ENCODE results near the gene VCP.

Gene VCP

DNA sequence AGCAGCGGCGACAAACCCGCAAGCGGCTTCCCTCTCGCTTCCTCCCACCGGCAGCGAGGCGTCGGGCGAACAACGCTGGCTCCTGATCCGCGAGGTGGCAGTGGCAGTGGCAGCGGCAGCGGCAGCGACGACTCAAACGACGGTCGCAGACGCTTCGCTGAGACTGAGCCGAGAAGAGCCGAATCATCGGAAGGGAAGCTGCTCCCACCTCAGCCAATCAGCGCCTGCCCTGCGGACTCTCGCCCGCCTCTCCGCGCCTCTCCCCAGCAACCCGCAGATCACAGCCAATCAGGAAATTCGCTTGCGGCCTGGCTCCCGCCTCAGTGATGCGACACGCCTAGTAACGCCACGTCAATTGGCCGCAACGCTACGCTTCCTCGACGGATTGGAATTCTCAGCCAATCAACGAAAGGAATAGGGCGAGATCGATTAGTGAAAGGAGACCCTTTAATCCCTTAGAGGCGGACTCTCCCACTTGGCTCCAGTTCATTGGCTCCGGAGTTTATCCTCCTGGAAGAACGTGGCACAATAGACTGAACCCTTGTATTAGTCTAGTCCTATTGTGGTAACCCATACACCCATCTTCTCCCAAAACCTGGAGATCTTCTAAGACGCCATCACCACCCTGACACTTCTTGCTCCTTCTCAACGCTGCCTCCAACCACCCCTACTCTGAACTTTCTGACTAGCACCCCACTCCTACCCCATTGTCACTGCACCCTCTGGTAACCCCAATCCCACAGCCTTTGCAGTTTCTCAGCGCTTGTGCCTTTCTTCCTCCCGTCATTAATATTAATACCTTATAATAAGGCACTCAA, at the start of gene VCP:
VCP (minus strand) TSS at position 165 of the 818 bp plus-strand sequence. CDS start 272 bp downstream, outside the sequence.
- peak; percentile 90 to 94 for DNase-seq

DNA sequence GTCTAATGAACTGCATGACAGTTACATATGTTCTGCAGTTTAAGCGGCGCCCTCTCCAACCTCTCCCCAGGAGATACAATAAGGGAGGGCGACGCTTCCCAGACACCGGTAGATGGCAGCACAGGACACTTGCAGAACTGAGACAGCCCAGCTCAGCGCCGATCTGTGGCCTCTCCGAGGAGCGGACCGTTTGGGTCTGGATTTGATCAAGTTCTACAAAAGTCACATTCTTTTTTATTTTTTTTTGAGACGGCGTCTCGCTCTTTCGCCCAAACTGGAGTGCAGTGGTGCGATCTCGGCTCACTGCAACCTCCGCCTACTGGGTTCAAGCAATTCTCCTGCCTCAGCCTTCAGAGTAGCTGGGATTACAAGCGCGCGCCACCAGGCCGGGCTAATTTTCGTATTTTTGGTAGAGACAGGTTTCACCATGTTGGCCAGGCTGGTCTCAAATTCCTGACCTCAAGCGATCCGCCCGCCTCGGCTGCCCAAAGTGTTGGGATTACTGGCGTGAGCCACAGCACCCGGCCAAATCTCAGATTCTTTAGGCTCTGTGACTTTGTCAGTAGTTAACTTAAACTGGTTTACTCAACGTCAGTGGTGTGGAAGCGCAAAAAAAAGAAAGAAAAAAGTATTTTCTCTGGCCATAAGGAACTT, 44.6 kb upstream of the VCP start:
- DNase-seq: peak; percentile 52 to 82

DNA sequence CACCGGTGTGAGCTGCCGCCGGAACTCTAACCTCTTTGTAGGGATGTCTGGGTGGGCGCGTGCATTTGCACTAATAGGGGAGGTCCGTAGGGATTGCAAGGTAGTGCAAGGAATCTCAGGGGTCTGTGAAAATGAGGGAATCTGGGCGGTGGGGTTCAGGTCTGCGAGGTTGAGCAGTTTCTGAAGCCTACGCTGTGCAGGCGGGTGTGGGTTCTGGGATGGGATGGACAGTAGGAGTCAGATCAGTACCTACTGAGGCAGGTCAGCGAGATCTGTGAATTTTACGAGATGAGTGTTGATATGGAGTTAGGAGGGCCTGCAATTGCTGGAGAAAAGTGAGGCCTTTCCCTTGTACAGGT, 44.1 kb upstream of the VCP start:
- DNase-seq: no peak

DNA sequence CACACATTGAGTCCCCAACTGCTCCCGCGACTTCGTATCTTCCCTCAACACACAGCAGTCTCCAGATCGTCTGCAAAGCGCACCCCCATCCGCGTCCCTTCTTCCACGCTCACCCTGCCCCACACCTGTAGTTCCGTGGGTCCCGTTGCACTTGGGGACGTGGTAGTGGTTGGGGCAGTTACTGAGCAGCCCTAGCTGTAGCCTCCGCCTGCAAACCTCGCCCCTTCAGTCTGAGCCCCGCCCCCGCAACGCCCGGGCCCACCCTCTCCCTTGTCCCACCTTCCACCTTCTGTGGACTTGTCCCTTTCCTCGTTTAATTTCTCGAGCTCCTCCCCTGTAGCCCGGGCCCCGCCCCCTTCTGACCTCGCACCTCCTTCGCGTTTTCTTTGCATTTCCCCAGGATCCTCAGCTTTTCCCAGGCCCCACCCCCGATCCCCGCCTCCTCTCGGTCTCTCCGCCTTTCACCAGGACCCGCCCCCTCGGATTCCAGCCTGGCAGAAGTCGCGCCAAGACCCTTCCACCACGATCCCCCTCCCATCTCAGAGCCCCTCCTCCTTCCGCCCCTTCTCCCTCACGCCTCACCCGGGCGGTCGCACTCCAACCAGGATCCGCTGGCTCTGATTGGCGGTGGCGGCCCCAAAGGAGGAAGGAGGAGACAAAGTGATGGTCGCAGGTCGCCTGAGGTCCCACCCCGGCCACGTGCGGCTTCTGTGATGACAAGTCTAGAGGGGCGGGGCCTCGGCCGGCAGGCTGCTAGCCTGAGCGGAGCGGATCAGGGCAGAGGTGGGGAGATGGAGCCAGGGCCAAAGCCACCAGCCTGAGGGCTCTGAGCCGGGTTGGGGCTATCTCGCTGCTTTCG, 43.5 kb upstream of the VCP start, which contains the start of gene ATOSB:
ATOSB (minus strand) TSS at position 183 of the 859 bp plus-strand sequence. CDS start 7,588 bp downstream, outside the sequence.
- peak; percentile 83 for DNase-seq

DNA sequence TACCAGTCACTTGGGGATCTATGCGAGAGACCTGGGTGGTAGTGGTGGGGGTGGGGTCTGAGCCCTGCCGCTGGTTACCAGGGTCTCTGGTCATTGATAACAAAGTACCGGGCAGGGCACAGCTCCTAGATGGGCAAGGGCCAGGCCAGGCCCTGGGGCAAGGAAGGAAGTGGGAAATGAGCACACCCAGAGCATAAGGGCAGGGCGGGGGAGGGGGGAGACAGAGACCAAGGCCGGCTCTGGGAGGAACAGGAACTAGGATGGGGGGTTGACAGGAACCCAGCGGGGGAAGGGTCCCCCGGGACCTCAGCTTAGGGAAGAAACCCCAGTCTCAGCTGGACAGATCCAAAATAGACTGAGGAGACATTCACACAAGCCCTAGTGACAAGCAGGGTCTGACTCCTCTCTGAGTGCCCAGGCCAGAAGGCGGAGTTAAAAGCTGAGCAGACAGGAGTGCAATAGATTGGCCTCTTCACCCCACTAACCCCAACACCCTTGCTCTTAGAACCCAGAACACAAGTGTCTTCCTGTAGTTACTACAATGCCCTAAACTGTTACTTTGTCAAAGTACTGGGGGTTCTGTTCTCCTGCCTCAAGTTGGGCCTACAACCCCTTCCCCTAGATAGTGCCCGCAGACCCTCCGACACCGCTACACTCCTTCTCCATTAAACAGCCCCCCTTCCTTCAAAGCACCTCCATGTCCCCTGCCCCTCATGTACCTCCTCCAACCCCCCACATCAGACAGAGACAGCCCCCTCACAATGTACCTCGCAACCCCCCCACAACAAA, 42.6 kb upstream of the VCP start:
- DNase-seq: no peak

DNA sequence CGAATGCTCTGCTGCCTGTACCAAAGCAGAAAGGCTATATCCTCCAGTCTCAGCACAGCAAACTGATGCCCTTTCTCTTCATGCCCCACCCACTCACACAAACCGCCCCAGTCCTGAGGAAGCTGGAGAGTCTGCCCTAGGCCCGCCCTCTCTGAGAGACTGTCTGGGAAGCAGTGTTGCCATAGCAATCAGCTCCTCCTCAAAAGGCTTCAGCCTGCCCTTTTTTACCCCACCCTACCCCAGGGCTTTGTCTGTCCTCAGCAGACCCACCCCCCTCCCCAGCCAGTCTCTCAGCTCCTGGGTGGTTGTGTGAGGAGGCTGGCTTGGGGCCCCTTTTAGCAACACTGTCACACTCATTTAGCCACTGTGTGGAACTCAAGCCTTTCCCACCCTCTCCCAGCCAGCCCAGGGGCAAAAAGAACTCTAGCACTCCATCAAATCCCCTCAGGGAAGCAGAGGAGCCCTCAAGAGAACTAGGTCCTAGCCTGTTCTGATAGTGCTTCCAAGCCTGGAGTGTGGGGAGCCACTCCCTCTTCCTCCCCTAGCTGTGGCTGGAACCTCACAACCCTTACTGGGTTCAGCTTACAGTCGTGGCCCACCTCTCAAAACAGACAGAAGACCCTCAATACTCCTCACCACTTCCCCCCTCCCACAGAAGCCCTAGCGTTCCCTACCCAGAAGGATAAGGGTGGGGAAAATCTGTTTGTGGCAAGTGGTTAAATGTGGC, 41.9 kb upstream of the VCP start:
- DNase-seq: peak; percentile 23 to 30

DNA sequence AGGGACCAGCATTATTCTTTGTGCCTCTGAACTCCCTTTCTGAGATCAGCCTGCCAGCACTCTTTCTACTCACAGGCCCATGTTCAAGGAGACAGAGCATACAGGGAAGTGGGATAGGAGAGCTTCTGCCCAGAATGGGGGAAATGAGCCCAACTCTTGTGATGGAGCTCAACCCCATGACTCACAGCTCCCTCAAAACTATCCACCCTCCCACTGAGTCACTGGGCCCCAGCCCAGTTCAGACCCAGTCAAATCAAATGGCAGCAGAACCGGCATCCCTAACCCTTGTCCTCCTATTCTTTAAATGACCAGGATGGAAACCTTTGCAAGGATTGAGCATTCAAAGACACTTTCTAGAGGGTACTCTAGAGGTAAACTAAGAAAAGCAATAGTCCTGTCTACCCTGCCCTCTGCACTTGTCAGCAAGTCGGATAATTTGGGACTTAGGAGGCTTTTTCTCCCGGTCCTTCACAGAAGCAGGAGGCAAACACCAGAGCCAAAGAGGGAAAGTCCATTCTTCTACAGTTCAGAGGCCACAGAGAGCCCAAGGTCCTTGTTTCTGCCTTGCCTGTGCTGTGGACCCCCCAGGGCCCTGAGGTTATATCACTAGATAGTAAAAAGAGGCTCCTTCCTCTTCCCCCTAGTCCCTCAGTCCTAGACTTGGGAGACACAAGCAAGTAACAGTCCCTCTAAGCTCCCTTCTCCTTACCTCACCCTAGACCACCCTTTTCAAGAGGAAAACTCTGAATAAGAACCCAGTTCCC, 40.0 kb upstream of the VCP start:
- no peak for DNase-seq

DNA sequence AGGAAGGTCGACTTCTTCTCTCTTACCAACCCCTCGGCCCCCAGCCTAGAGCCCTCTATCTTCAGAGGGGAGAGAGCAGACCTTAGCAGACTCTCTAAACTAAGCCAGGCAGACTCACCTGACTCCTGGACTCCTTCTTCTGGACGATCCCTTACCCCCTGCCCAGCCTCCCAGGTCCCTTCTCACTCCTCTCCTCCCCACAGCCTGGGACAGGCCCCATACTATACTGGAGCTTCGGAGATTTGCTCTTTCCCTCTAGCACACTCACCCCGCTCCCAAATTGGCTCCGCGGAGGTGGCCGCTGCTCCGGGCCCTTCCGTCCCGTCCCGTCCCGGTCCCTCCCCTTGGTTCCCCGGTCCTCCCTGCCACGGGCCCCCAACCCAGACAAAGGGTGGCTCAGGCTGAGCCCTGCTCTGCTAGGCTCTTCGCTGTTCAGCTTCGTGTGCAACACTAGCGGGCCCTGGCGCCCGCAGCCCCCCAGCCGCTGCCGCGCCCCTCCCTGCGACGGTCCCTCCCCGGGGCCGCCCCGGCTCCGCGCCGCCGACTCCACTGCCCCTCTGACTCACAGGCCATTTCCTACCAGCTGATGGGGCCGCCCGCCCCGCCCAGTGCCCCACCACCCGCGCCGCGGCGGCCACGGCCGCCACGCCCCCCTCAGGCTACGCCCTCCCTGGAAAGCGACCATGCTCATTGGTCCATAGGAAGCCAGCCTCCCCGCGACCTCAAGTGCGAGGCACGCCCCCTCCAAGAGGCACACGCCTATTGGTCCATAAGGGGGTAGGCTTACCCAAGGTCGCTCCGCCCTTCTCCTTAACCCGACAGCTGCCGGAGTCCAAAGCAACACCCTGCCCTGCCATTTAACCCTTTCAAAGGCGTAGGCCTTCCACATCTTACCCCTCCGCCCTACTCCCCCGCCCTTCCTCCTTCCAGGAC, 38.8 kb upstream of the VCP start:
- peak; percentile 83 to 93 for DNase-seq

DNA sequence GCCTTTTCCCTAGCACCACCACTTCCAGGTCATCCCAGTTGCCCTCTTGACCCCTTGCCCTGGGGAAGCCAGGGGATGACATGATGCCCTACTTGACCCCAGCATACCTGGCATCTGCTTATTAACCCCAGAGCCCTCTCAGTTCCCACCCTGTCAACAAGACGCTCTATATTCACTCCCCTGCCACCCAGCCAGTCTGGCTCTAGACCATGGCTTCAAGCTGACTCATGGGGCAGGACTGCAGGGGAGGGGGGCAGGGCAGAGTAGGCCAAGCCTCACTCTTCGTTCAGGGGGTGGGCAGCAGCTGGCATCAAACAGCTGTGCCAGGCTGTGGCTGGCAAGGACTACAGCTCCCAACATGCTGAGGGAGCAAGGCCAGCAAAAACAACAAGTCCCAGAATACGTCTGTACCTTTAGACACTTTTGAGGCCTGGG, 37.9 kb upstream of the VCP start:
- no peak for DNase-seq

DNA sequence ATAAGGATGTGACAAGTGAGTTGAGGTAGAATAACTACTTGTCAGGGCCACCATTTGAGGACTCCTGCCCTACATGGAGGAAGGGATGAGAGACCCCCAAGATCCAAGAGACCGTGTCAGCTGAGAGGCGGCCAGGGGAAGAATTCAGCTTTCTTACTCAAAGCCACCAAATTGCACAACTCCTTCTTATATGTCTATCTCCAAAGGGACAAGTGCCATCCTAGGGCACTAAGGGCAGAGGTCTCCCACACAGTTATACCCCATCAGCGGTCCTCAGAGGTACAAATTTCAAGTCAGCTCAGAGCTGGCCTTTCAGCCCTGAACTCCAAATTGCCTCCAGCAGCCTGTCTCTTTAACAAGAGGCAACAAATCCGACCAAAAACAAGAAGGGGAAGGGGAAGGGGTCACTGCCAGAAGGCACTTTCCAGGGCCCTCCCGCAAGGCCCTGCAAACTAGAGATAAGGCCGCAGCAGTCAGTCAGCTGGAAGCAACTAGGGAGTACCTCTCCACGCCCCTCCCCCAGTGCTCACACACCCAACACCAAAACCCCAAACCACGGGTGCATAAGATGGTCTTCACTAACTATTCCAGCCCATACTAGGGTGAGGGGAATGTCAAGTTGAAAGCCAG, 36.6 kb upstream of the VCP start:
- no peak for DNase-seq

DNA sequence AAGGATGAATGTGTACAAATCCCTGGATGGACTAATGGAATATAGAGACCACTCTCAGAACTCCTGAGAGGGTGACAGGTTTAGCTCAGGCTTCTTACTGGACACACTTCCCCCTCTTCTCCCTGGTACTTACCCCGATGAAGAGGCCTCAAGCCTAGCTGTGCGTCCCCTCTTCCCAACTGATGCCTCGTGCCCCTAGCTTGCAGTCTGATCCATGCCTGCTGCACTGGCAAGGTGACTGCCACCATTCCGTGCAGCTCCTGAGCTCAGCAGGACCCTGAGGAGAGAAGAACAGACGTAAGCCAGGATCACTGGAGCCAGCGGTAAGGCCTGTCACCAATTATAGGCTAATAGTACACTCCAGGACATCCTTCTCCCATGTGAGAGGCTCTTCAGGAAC, 36.0 kb upstream of the VCP start:
- DNase-seq: no peak

DNA sequence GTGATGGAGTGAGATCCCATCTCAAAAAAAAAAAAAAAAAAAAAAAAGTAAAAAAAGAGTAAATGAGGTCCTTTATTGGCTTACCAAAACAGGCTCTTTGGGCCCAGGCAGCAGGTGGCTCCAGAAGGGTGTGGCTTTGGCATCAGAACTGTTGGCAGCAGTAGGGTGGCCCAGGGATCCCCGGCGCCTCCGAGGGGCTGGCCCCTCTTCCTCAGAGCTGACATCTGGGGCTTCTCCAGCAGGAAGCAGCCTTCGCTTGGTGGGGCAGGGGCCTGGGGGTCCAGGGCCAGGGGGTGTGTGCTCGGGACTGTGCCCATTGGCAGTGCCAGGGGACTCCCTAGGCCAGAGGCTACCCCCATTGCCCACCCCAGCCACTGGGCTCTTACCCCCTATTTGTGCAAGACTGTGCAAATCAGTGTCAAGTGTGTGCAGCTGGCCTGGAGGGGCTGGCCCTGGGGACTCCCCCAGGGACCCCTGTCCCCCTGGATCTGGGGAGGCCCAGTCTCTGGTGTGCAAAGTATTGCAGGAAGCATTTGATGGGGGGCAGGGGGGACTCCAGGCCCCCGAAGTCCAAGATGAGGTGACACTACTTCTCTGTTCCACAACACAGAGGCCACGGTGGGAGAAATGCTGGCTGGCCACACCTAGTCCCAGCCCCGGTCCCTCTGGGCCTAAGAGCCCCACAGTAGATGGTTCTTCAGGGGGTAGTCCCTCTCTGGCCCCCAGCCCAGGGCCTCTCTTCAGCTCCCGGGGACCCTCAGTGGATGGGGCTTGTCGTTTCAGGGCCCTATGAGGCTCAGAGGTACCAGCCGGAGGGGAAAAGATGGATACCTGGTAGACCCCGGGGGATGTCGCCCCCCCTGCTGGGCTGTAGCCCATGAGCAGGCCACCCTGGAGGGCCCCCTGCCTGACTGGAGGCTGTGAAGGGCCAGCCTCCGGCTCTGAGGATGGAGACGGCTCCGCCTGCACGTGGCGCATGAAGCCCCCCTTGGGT, 35.2 kb upstream of the VCP start:
- no peak for DNase-seq

DNA sequence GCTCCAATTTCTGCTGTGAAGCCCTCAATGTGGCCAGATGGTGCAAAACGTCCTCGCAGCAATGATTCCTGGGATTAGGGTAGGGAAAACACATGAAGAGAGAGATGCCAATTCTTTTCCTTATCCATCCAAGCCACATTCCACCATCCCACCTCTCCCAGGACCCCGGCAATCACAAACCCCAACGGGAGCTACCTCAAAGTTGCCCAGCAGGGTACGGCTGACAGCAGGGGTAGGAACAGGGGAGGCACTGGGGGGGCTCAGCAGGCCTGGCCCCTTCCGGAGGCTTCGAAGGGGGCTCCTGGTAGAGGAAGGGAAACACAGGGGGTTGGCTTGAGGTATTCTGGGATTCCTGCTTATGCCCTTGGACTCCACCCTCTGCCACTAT, 33.9 kb upstream of the VCP start:
- DNase-seq: no peak

DNA sequence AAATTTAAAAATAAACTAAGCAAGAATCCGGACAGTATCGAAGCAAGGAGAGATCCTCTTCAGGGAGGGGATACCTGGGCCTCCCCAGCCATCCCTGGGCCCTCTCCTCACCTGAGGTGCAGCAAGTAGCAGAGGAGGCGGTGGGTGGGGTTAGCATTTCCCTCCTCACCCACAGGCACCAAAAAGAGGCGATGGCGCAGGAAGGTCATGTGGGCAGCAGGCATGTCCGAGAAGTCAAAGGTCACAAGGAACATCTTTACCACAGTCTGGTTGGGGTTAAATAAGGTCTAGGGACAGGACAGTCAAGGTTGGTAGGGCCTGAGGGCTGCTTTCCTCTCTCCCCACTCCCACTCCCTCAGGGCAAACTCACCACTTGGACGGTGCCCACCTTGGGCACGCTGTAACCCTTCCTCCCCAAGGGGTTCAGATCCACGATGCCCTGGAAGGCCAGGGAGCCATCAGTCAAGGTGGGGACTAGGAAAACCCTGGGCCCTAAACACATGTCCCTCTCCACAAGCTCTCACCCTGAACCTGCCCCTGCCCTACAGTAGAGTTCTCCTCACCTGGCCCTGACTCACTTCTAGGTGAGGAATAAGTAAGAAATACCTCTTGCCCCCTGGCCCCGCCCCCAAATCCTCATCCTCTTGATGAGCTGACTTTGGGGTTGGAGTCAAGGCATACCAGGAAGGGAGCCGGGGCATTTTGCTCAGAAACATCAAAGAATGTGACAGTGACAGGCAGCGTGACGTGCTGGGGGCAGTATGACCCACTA, 33.3 kb upstream of the VCP start:
- DNase-seq: no peak

DNA sequence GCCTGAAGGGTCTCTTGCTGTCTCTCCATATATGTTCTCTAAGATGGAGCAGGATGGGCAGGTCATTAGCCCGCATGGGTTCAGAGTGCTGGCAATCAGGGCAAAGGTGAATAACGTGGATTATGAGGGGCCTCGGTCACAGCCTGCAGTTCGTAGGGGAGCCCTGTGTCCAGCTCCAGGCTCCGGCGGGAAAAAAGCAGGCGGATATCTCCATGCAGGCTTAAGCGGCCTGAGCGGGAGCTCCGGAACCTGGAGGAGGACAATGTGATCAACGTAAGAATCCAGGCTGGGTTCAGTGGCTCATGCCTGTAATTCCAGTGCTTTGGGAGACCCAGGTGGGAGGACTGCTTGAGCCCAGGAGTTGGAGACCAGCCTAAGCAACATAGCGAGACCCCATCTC, 32.7 kb upstream of the VCP start:
- DNase-seq: no peak

DNA sequence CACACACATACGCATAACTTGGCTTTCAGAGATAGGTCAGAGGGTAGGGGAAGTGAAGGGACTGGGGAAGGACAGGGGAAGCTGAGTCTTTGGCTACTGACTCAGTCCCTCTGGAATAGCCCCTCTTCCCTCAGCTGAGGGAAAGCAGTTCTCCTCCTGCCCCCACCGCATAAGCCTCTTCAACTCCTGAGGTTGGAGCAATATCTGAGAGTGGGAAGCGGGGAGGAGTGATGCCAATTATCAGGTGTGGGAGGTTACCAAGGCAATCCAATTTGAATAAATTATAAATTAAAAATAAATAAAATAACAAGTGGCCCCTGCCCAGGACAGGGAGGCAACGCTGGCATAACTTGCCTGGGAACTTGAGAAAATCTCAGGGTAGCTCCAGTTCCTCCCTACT, 32.2 kb upstream of the VCP start:
- DNase-seq: no peak

DNA sequence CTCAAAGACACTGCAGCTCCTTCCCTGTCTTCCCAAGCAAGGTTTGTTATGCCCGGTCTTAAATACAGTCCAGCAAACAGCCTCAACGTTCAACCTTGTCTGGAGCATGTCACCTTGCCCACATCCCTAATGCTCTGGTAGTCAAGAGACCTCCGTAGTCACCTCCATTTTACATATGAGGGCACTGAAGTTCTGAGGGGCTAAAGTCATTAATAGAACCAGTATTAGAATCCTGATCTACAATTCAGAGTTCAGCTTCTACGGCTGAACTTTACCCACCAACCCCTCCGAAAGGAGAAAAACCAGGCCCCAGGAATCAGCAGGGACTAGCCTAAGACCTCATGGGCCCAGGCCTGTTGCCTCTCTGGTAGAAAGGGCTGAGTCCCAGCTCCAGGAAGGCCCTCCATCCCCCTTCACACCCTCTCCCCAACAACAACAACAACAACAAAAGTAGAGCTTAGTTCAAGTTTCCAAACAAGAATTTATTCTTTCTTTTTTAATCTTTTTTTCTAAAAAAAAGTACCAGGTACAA, 31.3 kb upstream of the VCP start:
- DNase-seq: no peak

Measured in SHP77 (cell line).